WTC11 (cell line): Measurements from ENCODE around the gene TTLL9. TPM values are rescaled to one million over a fixed set of nuclear protein-coding genes. Genes with fewer than 3 reads are reported as not detected.

ENCODE experiments used
- ATAC-seq: fragments of 200-7000 bp; cut with Tn5 transposase; 2 replicates; pipeline ENCODE4 v1.10.0; 2021; ENCODE audit warnings: mild to moderate bottlenecking, moderate library complexity
- CTCF ChIA-PET: fragments of 300-600 bp; sonication (Branson Sonifier 250); formaldehyde crosslinking; loops from one replicate; lab custom pipeline; 2021; ENCODE audit warnings: antibody characterized with exemption; lab: Charles Lee
- POLR2A ChIA-PET: fragments of 350-600 bp; sonication (Branson Sonifier 250); formaldehyde crosslinking; loops from one replicate; lab custom pipeline; 2021; ENCODE audit warnings: antibody characterized with exemption; lab: Charles Lee
- DNase-seq: peaks from one replicate; pipeline ENCODE4 v3.0.0; 2021; ENCODE audit warnings: low spot score
- H3K27ac Mint-ChIP-seq: 2 replicates; pipeline ENCODE4 v1.8.0; 2021; ENCODE audit warnings: mixed read lengths
- H3K27me3 Mint-ChIP-seq: 2 replicates; pipeline ENCODE4 v1.8.0; 2021; ENCODE audit warnings: low read depth, mild to moderate bottlenecking, moderate library complexity, mixed read lengths
- H3K36me3 Mint-ChIP-seq: 2 replicates; pipeline ENCODE4 v1.8.0; 2021; ENCODE audit warnings: mixed read lengths
- H3K4me1 Mint-ChIP-seq: 2 replicates; pipeline ENCODE4 v1.8.0; 2022; ENCODE audit warnings: mixed read lengths
- H3K4me3 Mint-ChIP-seq: 2 replicates; pipeline ENCODE4 v1.8.0; 2021; ENCODE audit warnings: mild to moderate bottlenecking, moderate library complexity, mixed read lengths
- H3K9me3 Mint-ChIP-seq: 2 replicates; pipeline ENCODE4 v1.8.0; 2021; ENCODE audit warnings: mixed read lengths
- AFF4 ChIP-seq: sonication (generic); formaldehyde crosslinking; IDR thresholded peaks from 2 replicates; pipeline ENCODE4 v1.8.1; 2023; ENCODE audit warnings: mild to moderate bottlenecking, missing genetic modification reagents, borderline replicate concordance
- CBFB ChIP-seq: sonication (generic); formaldehyde crosslinking; IDR thresholded peaks from 2 replicates; pipeline ENCODE4 v1.8.1; 2022; ENCODE audit warnings: mild to moderate bottlenecking, low read depth, missing genetic modification reagents
- E2F1 ChIP-seq: sonication (generic); formaldehyde crosslinking; IDR thresholded peaks from 2 replicates; pipeline ENCODE4 v1.8.0; 2022; ENCODE audit warnings: mild to moderate bottlenecking, missing genetic modification reagents
- ERG ChIP-seq: fragments of 250-450 bp; sonication (Bioruptor Pico); IDR thresholded peaks from 2 replicates; pipeline ENCODE4 v1.8.0; 2021; ENCODE audit warnings: mild to moderate bottlenecking
- FOXP1 ChIP-seq: sonication (generic); formaldehyde crosslinking; IDR thresholded peaks from 2 replicates; pipeline ENCODE4 v1.8.0; 2022; ENCODE audit warnings: missing genetic modification reagents, mild to moderate bottlenecking, moderate library complexity, borderline replicate concordance
- HMGXB4 ChIP-seq: sonication (generic); formaldehyde crosslinking; IDR thresholded peaks from 2 replicates; pipeline ENCODE4 v1.8.1; 2023; ENCODE audit warnings: mild to moderate bottlenecking, moderate library complexity, missing genetic modification reagents
- IRF1 ChIP-seq: sonication (generic); formaldehyde crosslinking; IDR thresholded peaks from 2 replicates; pipeline ENCODE4 v1.8.0; 2023; ENCODE audit warnings: missing genetic modification reagents
- NR2C2 ChIP-seq: sonication (generic); formaldehyde crosslinking; IDR thresholded peaks from 2 replicates; pipeline ENCODE4 v1.8.0; 2022; ENCODE audit warnings: mild to moderate bottlenecking, missing genetic modification reagents
- SOX15 ChIP-seq: fragments of 250-450 bp; sonication (Bioruptor Pico); IDR thresholded peaks from 2 replicates; pipeline ENCODE4 v1.9.0; 2021; ENCODE audit warnings: mild to moderate bottlenecking
- TCF7 ChIP-seq: sonication (generic); formaldehyde crosslinking; IDR thresholded peaks from 2 replicates; pipeline ENCODE4 v1.8.0; 2022; ENCODE audit warnings: mild to moderate bottlenecking, low read depth, missing genetic modification reagents, moderate library complexity
- ZNF121 ChIP-seq: sonication (generic); formaldehyde crosslinking; IDR thresholded peaks from 2 replicates; pipeline ENCODE4 v1.8.0; 2023; ENCODE audit warnings: missing genetic modification reagents
- ZNF138 ChIP-seq: sonication (generic); formaldehyde crosslinking; conservative IDR thresholded peaks from 2 replicates; pipeline ENCODE4 v1.8.1; 2022; ENCODE audit warnings: mild to moderate bottlenecking, moderate library complexity, missing genetic modification reagents
- ZNF232 ChIP-seq: sonication (generic); formaldehyde crosslinking; IDR thresholded peaks from 2 replicates; pipeline ENCODE4 v1.8.0; 2022; ENCODE audit warnings: mild to moderate bottlenecking, missing genetic modification reagents
- ZNF317 ChIP-seq: sonication (generic); formaldehyde crosslinking; IDR thresholded peaks from 2 replicates; pipeline ENCODE4 v1.8.1; 2023; ENCODE audit warnings: low read depth, mild to moderate bottlenecking, moderate library complexity, missing genetic modification reagents, borderline replicate concordance
- ZNF425 ChIP-seq: fragments of 250-450 bp; sonication (Bioruptor Pico); conservative IDR thresholded peaks from 2 replicates; pipeline ENCODE4 v1.9.0; 2021; ENCODE audit warnings: mild to moderate bottlenecking
- total RNA-seq: library from RNA; stranded (reverse); gene quantifications from 3 replicates; pipeline ENCODE4 v1.2.3, GENCODE V29; 2021

TTLL9 gene
- total RNA-seq, 1 experiment from 2014 or later: not detected

- TF ChIP-seq AFF4 (CRISPR knock-in tag) (no peak), ZNF121 (CRISPR knock-in tag) (no peak), HMGXB4 (CRISPR knock-in tag) (no peak), FOXP1 (CRISPR knock-in tag) (no peak)
Observed at GRCh38 chr20:31835977-31836852, 34.2 kb upstream of the TTLL9 start (continued).

- no peaks in the 10 kb centered on the region for H3K27me3 Mint-ChIP-seq
- H3K4me3 Mint-ChIP-seq: no peak overlapping the region
- H3K36me3 Mint-ChIP-seq: no peaks in the 10 kb centered on the region
- DNase-seq: no peak
- ChIA-PET CTCF (interaction anchor here (0.7 to 5.7 kb wide), 10 partner anchors 9 to 280 kb away, joined by 3 to 70 read pairs (median 4); partner anchors contain the start of gene FOXS1), POLR2A (interaction anchor here (0.6 kb wide), 1 partner anchor 241 kb away, joined by 3 read pairs; no protein-coding TSS in a partner anchor)
- no peaks in the 10 kb centered on the region for H3K9me3 Mint-ChIP-seq
- no peak overlapping the region for H3K27ac Mint-ChIP-seq
- ATAC-seq: no peak
- H3K4me1 Mint-ChIP-seq: peaks cover 19% of the 10 kb centered on the region; the same call in 1 of the 2 replicates
- TF ChIP-seq E2F1 (CRISPR knock-in tag): no peak
- TF ChIP-seq SOX15: no peak
- TF ChIP-seq ZNF232 (CRISPR knock-in tag): no peak
- no peak for TF ChIP-seq ZNF425 (CRISPR knock-in tag)
- no peak for TF ChIP-seq ZNF138 (CRISPR knock-in tag)
- no peak for TF ChIP-seq NR2C2 (CRISPR knock-in tag)
- TF ChIP-seq AFF4 (CRISPR knock-in tag): no peak
- no peak for TF ChIP-seq IRF1 (CRISPR knock-in tag)
- TF ChIP-seq ERG (CRISPR knock-in tag): no peak
- no peak for TF ChIP-seq CBFB (CRISPR knock-in tag)
- no peak for TF ChIP-seq TCF7 (CRISPR knock-in tag)
- TF ChIP-seq ZNF317 (CRISPR knock-in tag): no peak
Observed at GRCh38 chr20:31836853-31837608, 33.4 kb upstream of the TTLL9 start.
